Measurements from ENCODE around the gene NNT. TPM values are rescaled to one million over a fixed set of nuclear protein-coding genes. Genes with fewer than 3 reads are reported as not detected.
"Not testable (repeated sequence)": the region's sequence is repeated elsewhere in the genome, so short reads cannot be mapped to it uniquely, and the experiment has no call there.

NNT gene
- total RNA-seq, 1 experiment from 2014 or later: 71.6 TPM

DNA sequence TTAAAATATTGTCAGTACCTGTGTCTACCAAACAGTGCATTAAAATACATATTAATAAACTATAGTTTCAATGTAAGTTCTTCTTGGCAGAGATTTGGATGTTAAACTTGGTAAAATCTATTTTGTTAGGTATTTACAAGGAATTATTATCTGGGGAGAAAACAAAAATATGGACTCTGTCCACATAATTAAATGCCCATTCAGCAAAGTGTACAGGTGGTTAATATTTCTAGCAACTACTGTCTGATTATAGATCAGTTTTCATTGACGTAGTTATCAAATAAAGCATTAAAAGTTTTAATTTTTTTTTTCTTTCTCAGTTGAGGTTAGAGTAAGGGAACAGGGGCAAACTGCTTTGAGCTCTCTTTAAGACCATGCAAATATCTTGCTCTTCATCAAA, 88.9 kb downstream of the NNT start:
- Histone ChIP-seq H3K4me1 (ENCODE audit: insufficient read depth, low read length, poor library complexity, severe bottlenecking) (no peaks in the 10 kb centered on the region), H3K36me3 (ENCODE audit: insufficient read depth, low read length, poor library complexity, severe bottlenecking) (peaks cover 11% of the 10 kb centered on the region), H3K9me3 (ENCODE audit: low read depth, low read length, poor library complexity, severe bottlenecking) (peaks cover 6% of the 10 kb centered on the region), H3K27ac (ENCODE audit: low read depth, low read length, poor library complexity, severe bottlenecking) (no peak overlapping the region), H3K4me3 (ENCODE audit: low read depth, low read length, poor library complexity, severe bottlenecking) (no peak overlapping the region), H3K27me3 (replicated peaks; ENCODE audit: insufficient read depth, low read depth, low read length, poor library complexity) (no peaks in the 10 kb centered on the region)
- no peak for DNase-seq (ENCODE audit: low spot score)
- TF ChIP-seq EZH2 (IDR thresholded peaks at IDR 0.05; ENCODE audit: borderline replicate concordance, low read depth, low read length, poor library complexity, severe bottlenecking) (no peak), CTCF (conservative IDR thresholded peaks at IDR 0.05; ENCODE audit: low read depth, low read length) (no peak)
- CTCF ChIA-PET: no interaction called here
- no TSS peak for BruUV-seq (replicated peaks)
- intact Hi-C loops (cut with micrococcal nuclease; ENCODE audit: unreplicated experiment): no loop called here
- POLR2A ChIA-PET (ENCODE audit: low non-redundant PET): no interaction called here

GRCh38 chr5:43693411-43693810, 90.4 kb downstream of the NNT start:
- CTCF ChIA-PET: no interaction called here
- TF ChIP-seq CTCF (conservative IDR thresholded peaks at IDR 0.05; ENCODE audit: low read depth, low read length): no peak
- no peak for TF ChIP-seq EZH2 (IDR thresholded peaks at IDR 0.05; ENCODE audit: borderline replicate concordance, low read depth, low read length, poor library complexity, severe bottlenecking)
- Histone ChIP-seq H3K4me1 (ENCODE audit: insufficient read depth, low read length, poor library complexity, severe bottlenecking) (no peaks in the 10 kb centered on the region), H3K27ac (ENCODE audit: low read depth, low read length, poor library complexity, severe bottlenecking) (no peak overlapping the region), H3K4me3 (ENCODE audit: low read depth, low read length, poor library complexity, severe bottlenecking) (no peak overlapping the region), H3K36me3 (ENCODE audit: insufficient read depth, low read length, poor library complexity, severe bottlenecking) (peaks cover 11% of the 10 kb centered on the region), H3K9me3 (ENCODE audit: low read depth, low read length, poor library complexity, severe bottlenecking) (peaks cover 6% of the 10 kb centered on the region), H3K27me3 (replicated peaks; ENCODE audit: insufficient read depth, low read depth, low read length, poor library complexity) (no peaks in the 10 kb centered on the region)
- intact Hi-C loops (cut with micrococcal nuclease; ENCODE audit: unreplicated experiment): no loop called here
- POLR2A ChIA-PET (ENCODE audit: low non-redundant PET): no interaction called here
- no TSS peak for BruUV-seq (replicated peaks)
- DNase-seq (ENCODE audit: low spot score): no peak

- H3K27ac ChIP-seq (ENCODE audit: low read depth, low read length, poor library complexity, severe bottlenecking): no peak overlapping the region
- no peak overlapping the region for H3K4me3 ChIP-seq (ENCODE audit: low read depth, low read length, poor library complexity, severe bottlenecking)
- POLR2A ChIA-PET (ENCODE audit: low non-redundant PET): no interaction called here
- peaks cover 11% of the 10 kb centered on the region for H3K36me3 ChIP-seq (ENCODE audit: insufficient read depth, low read length, poor library complexity, severe bottlenecking)
- CTCF ChIA-PET: no interaction called here
- peaks cover 6% of the 10 kb centered on the region for H3K9me3 ChIP-seq (ENCODE audit: low read depth, low read length, poor library complexity, severe bottlenecking)
- no peaks in the 10 kb centered on the region for H3K4me1 ChIP-seq (ENCODE audit: insufficient read depth, low read length, poor library complexity, severe bottlenecking)
- intact Hi-C loops (cut with micrococcal nuclease; ENCODE audit: unreplicated experiment): no loop called here
- TF ChIP-seq CTCF (conservative IDR thresholded peaks at IDR 0.05; ENCODE audit: low read depth, low read length) (no peak), EZH2 (IDR thresholded peaks at IDR 0.05; ENCODE audit: borderline replicate concordance, low read depth, low read length, poor library complexity, severe bottlenecking) (no peak)
- H3K27me3 ChIP-seq (replicated peaks; ENCODE audit: insufficient read depth, low read depth, low read length, poor library complexity): no peaks in the 10 kb centered on the region
- no TSS peak for BruUV-seq (replicated peaks)
- no peak for DNase-seq (ENCODE audit: low spot score)
These were observed 91.0 kb downstream of the NNT start for GRCh38 chr5:43694027-43694426.

DNA sequence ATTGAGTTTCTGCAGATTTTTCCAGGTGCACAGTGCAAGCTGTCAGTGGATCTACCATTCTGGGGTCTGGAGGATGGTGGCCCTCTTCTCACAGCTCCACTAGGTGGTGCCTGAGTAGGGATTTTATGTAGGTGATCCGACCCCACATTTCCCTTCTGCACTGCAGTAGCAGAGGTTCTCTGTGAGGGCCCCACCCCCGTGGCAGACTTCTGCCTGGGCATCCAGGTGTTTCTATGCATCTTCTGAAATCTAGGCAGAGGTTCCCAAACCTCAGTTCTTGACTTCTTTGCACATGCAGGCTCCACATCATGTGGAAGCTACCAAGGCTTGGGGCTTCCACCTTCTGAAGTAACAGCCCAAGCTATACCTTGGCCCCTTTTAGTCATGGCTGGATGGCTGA, 93.5 kb downstream of the NNT start:
- CTCF ChIA-PET; H3K4me1 ChIP-seq (ENCODE audit: insufficient read depth, low read length, poor library complexity, severe bottlenecking); intact Hi-C loops (cut with micrococcal nuclease; ENCODE audit: unreplicated experiment); BruUV-seq (replicated peaks); H3K9me3 ChIP-seq (ENCODE audit: low read depth, low read length, poor library complexity, severe bottlenecking); H3K27me3 ChIP-seq (replicated peaks; ENCODE audit: insufficient read depth, low read depth, low read length, poor library complexity); H3K4me3 ChIP-seq (ENCODE audit: low read depth, low read length, poor library complexity, severe bottlenecking); DNase-seq (ENCODE audit: low spot score); POLR2A ChIA-PET (ENCODE audit: low non-redundant PET); H3K27ac ChIP-seq (ENCODE audit: low read depth, low read length, poor library complexity, severe bottlenecking): not testable (repeated sequence)
- H3K36me3 ChIP-seq (ENCODE audit: insufficient read depth, low read length, poor library complexity, severe bottlenecking): peaks cover 11% of the 10 kb centered on the region

Data from A673 (cell line).